NCI-H1436 treated with DMSO at 0.1 percent for 48 hours (cell line): ENCODE measurements around the gene EMC8.
"Not testable (repeated sequence)": the region's sequence is repeated elsewhere in the genome, so short reads cannot be mapped to it uniquely, and the experiment has no call there.

Experiments used
- DNase-seq: peaks from one replicate; lab custom pipeline; 2025; lab: John Stamatoyannopoulos, UW

Gene EMC8

DNA sequence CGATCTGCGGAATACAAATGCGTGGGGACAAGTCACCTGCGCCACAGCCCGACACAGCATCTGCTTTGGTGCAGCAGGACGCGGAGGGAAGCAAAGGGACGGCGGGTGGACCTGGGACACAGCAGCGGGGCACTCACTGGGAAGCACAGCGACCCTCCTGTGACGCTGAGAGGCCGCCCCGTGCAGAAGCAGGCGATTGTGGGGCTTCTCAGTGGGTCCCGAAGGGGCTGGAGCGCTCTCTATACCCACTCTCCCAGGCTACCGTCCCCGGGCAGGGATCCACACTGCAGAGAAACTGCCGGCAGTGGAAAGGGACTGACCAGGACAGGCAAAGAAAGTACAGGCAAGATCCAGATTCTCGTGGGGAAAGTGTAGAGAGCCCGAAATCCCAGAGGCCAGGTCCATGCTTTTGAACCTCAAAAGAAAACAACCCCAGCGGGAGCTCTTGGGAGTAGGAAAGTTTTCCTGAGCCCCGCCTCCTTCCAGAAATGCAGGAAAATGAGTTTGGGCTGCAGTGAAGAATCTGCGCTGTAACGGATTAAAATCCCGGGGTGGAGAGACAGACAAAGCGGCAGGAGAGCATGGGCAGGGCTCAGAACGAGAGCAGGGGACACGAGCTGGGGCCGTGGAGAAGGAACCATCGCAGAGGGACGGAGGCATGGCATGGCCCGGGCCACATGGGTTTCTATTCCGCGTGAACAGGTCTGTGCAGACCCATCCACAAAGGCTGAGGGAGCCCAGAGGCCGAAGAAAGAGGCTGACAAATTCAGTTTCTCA, 12.9 kb upstream of the EMC8 start:
- DNase-seq: no peak

DNA sequence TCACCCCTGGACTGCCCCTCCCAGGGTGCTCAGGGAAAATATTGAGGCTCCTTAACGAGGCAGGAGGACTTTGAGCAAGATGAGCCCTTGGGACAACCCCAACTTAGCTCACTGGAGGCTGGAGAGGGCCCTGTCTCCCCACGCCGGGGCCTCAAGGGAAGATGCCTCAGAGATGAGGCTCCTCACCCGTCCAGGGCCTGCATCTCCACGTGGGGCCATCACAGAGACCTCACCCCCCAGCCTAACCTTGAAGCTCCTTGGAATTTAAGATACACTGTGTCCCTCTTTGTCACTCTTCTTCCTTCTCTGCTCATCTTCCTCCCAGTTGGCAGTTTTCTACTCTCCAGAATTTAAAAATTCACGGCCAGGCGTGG, 11.4 kb upstream of the EMC8 start:
- DNase-seq: no peak

DNA sequence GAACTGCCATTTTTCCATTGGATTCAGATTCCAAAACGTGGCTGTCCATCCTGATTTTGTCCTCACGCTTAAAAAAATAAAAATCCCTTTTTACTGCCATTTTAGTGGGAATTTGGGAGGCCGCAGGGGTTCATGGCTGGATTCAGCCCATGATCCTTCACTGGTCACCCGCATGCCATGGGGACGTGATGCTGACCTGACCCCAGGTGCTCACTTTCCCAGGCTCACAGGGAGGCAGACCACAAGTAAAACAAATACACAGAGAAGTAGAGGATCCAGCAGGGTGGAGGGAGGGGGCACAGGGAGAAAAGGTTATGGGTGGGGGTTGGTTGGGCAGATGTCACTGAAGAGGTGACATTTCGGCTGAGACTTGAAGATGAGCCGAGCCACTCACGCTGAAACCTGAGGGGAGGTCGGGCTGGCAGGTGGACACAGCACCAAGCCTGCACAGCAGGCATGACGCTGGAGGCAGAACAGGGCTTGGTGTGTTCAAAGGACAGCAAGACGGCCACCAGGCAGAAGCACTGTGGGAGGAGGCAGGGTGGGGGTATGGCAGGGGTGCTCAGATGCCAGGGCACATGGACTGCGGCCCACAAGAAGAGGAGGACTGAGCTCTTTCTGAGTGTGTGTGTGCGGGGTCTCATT, 10.9 kb upstream of the EMC8 start:
- no peak for DNase-seq

DNA sequence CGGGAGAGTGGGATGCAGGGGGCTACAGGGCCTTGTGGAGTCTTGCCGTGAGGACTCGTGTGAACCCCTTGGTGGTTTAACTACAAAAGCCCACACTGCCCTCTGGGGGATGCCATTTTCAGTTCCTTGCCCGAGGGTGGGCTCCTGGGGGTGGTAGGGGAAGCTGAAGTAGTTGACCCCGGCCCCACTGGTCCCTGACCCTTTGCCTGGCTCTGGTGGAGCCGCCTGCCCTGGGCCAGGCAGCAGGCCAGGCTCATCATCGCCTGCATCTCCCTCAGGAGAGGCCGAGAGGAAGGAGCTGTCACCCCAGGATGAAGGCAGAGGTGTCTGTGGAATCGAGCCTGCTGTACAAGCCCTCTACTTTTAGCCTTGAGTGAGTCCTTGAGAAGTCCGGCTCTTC, 10.3 kb upstream of the EMC8 start:
- no peak for DNase-seq

DNA sequence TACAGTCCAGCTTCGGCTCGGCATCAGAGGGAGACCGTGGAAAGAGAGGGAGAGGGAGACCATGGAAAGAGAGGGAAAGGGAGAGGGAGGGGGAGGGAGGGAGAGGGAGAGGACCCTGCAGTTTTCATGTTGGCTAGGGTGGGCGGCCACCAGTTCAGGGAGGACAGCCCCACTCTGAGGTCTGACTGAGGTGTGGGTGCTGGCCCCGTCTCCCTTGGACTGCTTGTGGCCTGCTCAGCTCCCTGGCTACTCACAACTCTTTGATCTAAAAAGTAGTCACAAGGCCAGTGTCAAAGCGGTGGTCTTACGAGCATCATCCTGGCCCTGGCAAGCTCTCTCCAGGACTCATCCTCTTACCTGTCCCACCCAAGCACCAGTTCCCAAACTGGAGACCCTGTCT, 9.6 kb upstream of the EMC8 start:
- DNase-seq: no peak

DNA sequence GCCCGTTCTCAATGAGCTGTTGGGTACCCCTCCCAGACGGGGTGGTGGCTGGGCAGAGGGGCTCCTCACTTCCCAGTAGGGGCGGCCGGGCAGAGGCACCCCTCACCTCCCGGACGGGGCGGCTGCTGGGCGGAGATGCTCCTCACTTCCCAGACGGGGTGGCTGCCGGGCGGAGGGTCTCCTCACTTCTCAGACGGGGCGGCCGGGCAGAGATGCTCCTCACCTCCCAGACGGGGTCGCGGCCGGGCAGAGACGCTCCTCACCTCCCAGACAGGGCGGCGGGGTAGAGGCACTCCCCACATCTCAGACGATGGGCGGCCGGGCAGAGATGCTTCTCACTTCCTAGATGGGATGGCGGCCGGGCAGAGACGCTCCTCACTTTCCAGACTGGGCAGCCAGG, 8.8 kb upstream of the EMC8 start:
- not testable (repeated sequence) for DNase-seq

DNA sequence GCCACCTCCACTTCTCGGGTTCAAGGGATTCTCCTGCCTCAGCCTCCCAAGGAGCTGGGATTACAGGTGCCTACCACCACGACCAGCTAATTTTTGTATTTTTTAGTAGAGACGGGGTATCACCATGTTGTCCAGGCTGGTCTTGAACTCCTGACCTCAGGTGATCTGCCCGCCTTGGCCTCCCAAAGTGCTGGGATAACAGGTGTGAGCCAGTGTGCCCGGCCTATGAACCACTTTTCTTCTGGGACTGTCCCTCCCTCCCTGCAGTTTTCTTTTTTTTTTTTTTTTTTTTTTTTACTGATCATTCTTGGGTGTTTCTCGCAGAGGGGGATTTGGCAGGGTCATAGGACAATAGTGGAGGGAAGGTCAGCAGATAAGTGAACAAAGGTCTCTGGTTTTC, 8.0 kb upstream of the EMC8 start:
- DNase-seq: not testable (repeated sequence)

DNA sequence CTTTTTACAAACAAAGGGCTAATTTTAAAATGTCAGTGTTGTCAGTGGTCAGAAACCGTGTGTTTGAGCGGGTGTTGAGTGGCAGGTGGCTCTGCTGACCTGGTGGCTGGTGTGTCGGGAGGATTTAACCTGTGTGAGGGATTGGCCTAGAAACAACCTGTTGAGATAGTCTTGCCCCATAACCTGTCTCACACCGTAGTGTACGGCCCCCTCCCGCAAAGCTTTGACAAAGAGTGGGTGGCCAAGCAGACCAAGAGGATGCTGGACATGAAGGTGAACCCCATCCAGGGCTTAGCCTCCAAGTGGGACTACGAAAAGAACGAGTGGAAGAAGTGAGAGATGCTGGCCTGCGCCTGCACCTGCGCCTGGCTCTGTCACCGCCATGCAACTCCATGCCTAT, 7.2 kb upstream of the EMC8 start:
- DNase-seq: no peak

DNA sequence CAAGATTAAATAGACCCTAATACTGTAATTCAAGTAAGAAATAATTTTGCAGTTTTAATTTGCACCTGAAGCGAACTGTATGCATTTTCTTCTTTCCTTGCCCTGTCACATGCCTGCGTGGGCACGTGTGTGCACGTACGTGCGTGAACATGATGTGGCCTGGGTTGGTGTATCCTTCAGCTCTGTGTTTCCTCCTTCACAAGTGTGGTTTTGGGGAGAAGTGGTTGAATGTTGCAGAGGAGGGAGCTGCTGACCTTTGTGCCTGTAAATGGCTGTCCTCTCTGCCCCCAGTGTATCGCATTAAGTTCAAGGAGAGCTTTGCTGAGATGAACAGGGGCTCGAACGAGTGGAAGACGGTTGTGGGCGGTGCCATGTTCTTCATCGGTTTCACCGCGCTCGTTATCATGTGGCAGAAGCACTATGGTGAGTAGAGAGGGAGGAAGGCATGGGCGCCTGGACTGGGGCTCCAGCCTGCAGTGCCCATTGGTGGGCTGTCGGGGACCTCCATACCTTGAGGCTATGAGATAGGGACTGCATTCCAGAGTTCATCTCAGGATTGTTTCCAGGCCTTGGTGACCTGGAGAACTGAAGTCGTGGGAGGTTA, 6.2 kb upstream of the EMC8 start:
- no peak for DNase-seq

DNA sequence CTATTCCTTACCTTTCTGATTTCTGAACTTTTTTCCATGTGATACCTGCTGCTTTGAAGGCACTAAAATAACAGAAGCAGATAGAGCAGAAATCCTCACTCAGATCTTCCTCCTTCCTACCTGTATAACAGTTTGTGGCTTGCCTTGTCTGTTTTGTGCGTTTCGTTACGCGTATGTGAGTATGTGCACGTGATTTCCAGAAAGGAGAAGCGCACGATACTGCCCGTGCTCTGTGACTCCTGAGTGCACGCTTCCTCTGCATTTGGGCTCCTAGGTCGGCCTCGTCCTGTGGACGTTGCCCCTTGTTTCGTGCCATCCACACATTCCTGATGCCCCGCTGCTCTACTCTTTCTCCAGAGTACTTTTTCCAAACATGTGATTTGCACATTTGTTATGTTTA, 4.2 kb upstream of the EMC8 start:
- DNase-seq: no peak

DNA sequence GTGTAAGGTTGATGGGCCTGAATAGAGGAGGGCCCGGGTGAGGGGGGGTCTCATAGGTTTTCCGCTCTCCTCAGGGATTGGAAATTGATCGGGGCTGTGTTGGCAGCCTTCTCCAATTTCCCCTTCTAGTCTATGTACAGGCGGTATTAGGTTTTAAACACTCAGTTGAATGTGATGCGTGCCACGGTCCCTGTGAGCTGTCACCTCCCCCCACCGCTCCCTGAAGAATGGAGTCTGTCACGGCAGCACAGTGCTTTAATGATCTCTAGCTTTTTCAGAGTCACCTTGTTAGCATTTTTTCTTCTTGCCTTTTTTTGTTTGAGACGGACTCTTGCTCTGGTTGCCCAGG, 951 bp upstream of the EMC8 start:
- no peak for DNase-seq

DNA sequence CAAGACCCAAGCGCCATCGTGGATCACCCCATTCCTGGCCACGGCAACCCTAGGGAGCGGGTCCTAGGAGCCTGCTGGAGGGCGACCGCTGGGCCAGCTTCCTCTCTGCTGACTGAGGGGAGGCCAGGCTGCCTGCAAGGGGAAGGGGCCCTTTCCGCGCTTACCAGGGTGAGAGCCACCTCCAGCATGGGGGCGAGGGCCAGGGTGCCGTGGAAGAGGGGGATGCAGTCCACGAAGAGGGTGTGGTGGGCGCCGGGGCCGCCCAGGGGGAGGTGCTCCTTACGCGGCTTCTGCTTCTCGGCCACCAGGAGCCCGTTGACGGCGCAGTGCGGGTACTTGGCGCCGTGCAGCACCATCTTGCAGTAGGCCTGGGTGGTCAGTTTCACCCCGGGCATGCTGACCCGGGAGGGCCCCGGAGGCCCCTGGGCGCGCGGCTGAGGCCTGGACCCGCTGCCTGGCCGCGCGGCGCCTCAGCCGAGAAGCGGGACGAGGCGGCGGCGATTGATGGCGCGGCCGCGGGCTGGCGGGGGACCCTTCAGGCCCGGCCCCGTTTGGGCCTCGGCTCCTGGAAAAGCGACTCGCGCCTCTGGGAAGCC, 345 bp downstream of the EMC8 start:
- DNase-seq: no peak

DNA sequence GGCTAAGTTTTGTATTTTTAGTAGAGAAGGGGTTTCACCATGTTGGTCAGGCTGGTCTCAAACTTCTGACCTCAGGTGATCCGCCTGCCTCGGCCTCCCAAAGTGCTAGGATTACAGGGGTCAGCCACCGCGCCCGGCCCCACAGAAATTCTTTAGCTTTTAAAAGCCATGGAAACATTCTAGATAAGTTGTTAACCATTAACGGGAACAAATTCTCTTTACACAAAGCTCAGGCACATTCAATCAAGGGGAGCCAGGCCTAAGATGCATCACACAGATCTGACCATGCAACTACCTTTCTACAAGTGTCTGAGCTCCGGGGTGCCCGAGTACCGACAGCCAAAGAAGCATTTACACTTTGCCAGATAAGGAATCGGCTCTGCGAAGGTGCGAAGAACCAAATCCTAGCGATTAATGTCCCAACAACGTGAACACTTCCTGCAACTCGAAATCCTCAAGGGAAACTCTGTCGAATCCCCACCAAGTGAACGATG, 1.0 kb downstream of the EMC8 start:
- DNase-seq: no peak

DNA sequence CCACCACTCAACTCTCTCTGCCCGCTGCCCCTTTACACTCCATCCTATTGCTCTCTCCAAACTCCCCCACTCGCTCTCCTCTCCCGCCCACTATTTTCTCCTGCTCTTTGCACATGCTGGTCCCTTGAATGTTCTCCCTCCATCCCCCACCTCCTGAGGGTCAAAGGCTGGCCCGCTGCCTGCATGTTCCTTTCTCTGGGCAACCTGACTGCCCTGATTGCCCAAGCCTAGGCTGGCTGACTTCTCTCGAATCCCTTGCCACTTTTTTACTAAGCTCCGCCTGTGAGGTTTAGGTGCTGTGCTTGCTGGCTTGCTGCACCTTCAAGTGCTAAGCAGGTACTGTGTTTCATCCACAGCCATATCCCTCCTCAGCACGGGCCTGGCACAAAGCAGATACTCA, 2.7 kb downstream of the EMC8 start:
- DNase-seq: no peak

DNA sequence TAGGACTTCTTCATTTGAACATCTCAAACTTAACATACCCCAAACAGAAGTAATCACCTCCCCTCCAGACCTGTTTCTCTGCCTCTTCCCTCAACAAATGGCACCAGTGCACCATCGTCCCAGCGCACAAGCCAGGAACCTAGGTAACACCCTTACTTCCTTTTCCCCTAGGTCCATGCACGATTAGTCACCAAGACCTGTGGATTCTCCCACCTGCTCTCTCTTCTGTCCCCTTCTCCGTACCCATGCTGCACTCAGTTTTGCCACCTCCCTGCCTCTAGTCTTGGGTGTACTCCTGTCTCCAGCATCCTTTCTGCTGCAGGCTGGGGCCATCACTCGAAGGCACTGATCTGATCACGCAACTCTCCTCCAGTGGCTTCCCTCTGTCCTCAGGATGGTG, 3.2 kb downstream of the EMC8 start:
- no peak for DNase-seq

DNA sequence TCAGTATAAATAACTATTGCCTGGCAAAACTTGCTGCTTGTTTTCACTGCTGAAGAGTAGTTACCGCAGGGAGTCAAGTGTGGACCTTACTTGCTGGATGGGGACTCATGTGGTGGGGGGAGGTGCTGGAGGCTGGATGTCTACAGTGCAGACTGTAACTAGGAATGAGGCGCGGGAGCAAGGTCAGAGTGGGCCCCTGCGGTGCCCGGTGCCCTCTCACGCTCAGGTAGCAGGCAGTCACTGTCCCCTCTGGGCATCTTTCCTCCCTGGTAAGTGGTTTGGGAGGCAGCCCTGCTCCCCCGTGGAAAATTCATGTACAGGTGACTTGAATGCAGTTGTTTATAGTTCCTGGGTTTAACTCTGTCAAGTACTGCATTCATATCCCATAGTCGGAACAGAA, 4.6 kb downstream of the EMC8 start:
- DNase-seq: no peak

DNA sequence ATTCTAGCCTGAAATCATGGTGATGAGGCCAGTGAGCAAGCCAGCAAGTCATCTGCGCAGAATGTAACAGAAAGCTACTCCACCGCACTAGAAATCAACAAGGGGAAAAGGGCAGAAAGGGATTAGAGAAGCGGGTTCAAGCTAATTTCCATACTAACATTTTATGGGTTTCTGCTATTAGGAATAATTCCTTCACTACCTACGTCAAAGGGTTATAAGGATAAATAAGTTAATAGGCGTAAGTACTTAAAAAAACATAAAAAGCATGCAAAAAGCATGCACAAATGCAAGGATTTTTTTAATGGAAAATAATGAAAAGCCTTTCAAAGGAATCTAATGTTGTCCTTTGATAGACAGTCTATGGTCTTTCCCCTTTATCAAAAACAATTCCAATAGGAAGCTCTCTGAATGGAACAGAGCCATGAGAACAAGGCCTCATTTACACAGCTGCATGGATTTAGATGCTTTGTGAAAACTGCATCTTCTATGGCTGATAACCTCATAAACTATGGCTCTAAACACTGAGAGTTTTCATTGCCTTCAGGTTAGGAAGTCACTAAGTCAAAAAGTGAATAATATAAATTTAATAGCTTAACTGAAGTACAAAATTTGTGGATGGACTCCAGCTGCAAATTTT, 5.6 kb downstream of the EMC8 start:
- no peak for DNase-seq

DNA sequence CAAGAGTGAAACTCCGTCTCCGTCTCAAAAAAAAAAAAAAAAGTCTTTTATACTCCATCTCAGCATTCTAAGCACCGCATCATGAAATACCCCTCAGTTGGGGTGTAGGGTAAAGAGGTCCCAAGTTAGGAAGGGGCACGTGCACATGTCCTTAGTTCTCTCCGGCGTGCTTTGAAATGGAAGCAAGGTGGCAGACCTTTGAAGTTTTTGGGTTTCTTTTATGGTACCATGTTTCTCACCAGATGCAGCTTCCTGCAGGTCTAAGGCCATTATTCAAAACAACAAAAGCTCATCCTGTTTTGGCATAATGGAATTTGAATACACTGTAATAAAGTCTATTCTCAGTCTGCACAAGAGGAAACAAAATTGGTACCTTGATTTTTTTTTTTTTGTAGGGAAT, 9.6 kb downstream of the EMC8 start:
- DNase-seq: no peak

DNA sequence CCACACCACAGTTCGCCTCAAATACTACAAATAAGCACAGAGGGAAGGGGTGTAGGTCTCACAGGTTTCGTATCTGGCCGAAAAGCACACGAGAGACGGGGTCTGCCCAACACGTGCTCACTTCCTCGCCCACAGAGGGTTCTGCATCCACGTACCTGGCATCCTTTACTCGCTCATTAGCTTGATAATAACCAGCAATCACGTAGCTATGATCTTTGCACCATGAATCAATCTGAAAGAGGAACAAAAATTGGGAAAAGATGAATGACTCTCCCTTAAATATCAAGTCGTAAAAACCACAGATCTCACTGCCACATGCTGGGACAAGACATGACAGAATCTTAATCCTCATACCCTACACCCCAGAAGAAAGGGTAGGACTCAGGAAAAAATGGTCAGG, 10.5 kb downstream of the EMC8 start:
- DNase-seq: no peak

DNA sequence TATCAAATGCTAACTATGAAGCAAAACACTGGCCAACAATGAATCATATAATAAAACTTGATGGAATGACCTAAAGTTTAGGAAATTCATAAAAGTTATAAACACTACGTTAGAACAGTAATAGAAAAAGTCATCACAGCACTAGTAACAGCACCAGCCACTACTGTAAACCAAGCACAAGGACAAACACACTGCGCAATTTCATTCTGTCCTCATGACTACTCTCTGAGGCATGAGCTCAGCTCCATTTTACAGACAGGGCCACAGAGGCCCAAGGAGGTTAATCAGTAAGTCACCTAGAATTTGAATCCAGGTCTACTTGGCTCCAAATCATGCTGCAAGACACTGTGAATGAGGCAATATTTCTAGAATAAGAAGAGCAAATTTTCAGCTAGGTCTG, 13.4 kb downstream of the EMC8 start:
- DNase-seq: no peak

DNA sequence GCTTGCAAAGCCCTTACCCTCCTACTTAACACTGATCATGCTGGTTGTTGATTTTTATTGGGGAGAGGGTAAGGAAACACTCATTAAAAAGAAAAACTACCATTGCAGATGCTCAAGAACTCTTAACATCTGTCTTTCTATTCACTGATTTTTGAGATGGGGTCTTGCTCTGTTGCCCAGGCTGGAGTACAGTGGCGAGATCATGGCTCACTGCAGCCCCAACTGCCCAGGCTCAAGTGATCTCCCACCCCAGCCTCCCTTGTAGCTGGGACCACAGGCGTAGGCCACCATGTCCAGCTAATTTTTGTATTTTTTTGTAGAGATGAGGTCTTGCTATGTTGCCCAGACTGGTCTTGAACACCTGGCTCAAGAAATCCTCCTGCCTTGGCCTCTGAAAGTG, 14.5 kb downstream of the EMC8 start:
- DNase-seq: no peak

DNA sequence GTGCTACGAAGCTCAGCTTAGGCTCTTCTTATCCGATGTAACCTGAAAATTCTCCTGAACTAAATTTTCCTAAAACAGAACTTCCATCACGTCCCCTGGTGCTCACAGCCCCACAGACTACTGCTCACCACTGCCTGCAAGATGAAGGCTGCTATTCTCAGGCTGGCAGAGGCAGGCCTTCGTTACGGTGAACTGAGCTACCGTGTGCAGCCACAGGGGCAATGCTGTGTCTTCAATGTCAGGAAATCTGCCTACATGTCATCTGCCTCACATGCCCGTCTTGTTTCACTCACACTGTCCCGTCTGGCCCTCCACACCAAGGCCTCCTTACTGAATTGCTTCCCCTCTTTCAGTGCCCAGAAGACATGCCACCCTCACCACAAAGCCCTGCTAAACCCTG, 15.9 kb downstream of the EMC8 start:
- DNase-seq: no peak

DNA sequence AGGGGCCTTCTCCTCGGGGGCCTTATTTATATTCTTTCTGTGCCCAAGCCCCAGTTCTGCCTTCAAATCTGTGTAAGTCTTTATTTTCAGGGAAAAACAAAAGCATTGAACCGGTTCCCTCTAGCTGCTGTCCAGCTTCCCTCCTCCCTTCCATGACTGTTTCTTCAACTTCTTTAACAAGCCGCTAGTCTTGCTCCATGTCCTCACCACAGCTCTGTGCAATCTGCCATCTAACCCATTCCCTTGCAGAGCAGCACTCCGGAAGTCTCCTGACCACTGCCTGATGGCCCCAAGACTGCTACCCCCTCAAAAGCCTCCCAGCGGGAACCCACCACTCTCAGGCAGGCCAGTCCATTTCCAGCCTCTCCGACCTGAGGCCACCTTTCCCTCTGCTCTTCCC, 16.9 kb downstream of the EMC8 start:
- DNase-seq: no peak
